ENCODE measurements around the gene EPB41.

EPB41 gene

DNA sequence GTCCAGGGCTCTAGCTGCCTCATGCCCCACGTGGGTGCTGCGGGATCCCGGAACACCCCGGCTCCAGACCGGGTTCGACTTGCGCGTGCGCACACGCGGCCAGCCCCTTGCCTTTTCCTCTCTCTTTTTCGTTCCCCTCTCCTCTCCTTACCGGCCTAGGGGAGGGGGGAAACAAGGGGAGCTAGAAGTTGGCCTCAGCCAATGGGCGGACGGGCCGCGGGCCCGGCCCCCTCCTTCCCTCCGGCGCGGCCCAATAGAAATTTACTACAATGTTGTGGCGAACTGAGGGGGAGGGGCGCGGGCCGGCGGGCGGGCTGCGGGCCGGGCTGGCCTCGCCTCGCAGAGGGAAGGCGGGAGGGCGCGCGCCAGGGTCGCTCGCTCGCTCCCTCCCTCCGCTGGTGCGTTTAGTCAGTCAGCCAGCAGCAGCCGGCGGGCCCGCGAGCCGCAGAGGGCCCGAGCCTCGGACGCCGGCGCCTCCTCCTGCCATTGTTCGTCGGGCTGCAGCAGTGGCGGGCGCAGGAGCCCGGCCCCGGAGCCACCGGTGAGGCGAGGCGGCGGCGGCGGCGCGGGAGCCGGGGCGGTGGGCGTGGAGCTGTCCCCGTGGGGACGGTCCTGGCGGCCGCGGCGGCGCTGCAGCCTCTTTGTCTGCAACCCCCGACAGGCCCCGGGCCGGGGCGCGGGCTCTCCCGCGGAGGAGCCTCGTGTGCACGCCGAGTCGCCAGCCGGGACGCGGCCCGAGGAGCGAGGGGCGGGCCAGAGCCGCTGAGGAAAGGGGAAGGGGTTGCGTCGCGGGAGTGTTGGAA is at the start of gene EPB41 (continued):
- TF ChIP-seq ZIC2 (tag by site-specific recombination; IDR thresholded peaks at IDR 0.05) (no peak), ZNF350 (tag by site-specific recombination; IDR thresholded peaks at IDR 0.05) (no peak), ZBTB17 (tag by site-specific recombination; IDR thresholded peaks at IDR 0.05) (peak; percentile 4), BCL11B (tag by site-specific recombination; IDR thresholded peaks at IDR 0.05; ENCODE audit: low read depth) (no peak), ZNF549 (tag by site-specific recombination; IDR thresholded peaks at IDR 0.05) (no peak), ZNF747 (tag by site-specific recombination; IDR thresholded peaks at IDR 0.05) (no peak), ZNF404 (tag by site-specific recombination; IDR thresholded peaks at IDR 0.05) (no peak), ZNF561 (tag by site-specific recombination; IDR thresholded peaks at IDR 0.05; ENCODE audit: borderline replicate concordance) (peak; percentile 75; the same call in 1 of the 2 replicates), ZNF184 (tag by site-specific recombination; IDR thresholded peaks at IDR 0.05) (0 out of 2 replicates have a peak, but pooled peaks have one; percentile 15), TCF7L2 (IDR thresholded peaks at IDR 0.05; ENCODE audit: borderline replicate concordance, low read depth, low read length) (no peak), ZNF175 (tag by site-specific recombination; IDR thresholded peaks at IDR 0.05) (no peak), ZNF600 (tag by site-specific recombination; IDR thresholded peaks at IDR 0.05) (peak; percentile 77), MEIS1 (CRISPR knock-in tag; IDR thresholded peaks at IDR 0.05; ENCODE audit: borderline replicate concordance) (no peak), SP7 (tag by site-specific recombination; IDR thresholded peaks at IDR 0.05) (no peak), ZNF654 (tag by site-specific recombination; IDR thresholded peaks at IDR 0.05; ENCODE audit: low read depth) (no peak), ZNF37A (tag by site-specific recombination; IDR thresholded peaks at IDR 0.05) (peak; percentile 79), ZEB2 (tag by site-specific recombination; IDR thresholded peaks at IDR 0.05) (0 out of 2 replicates have a peak, but pooled peaks have one; percentile 14), ZBTB1 (tag by site-specific recombination; IDR thresholded peaks at IDR 0.05) (no peak), ZNF416 (tag by site-specific recombination; IDR thresholded peaks at IDR 0.05) (no peak), ZFP37 (tag by site-specific recombination; IDR thresholded peaks at IDR 0.05) (no peak), ZNF473 (tag by site-specific recombination; IDR thresholded peaks at IDR 0.05) (no peak), ZNF560 (tag by site-specific recombination; IDR thresholded peaks at IDR 0.05; ENCODE audit: borderline replicate concordance) (no peak), ZNF292 (tag by site-specific recombination; IDR thresholded peaks at IDR 0.05; ENCODE audit: borderline replicate concordance, low read depth) (no peak), ZNF837 (tag by site-specific recombination; IDR thresholded peaks at IDR 0.05) (no peak), GLIS2 (tag by site-specific recombination; IDR thresholded peaks at IDR 0.05) (peak; percentile 43; the same call in 1 of the 2 replicates), ZNF677 (tag by site-specific recombination; IDR thresholded peaks at IDR 0.05) (peak; percentile 70), ZNF530 (tag by site-specific recombination; IDR thresholded peaks at IDR 0.05; ENCODE audit: low read depth) (no peak), ZNF423 (tag by site-specific recombination; IDR thresholded peaks at IDR 0.05) (no peak), ZNF626 (tag by site-specific recombination; IDR thresholded peaks at IDR 0.05) (no peak)
- TF ChIP-seq, protein P1, sequence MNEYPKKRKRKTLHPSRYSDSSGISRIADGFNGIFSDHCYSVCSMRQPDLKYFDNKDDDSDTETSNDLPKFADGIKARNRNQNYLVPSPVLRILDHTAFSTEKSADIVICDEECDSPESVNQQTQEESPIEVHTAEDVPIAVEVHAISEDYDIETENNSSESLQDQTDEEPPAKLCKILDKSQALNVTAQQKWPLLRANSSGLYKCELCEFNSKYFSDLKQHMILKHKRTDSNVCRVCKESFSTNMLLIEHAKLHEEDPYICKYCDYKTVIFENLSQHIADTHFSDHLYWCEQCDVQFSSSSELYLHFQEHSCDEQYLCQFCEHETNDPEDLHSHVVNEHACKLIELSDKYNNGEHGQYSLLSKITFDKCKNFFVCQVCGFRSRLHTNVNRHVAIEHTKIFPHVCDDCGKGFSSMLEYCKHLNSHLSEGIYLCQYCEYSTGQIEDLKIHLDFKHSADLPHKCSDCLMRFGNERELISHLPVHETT (tag by site-specific recombination; IDR thresholded peaks at IDR 0.05) = no peak
- TF ChIP-seq, protein P2, sequence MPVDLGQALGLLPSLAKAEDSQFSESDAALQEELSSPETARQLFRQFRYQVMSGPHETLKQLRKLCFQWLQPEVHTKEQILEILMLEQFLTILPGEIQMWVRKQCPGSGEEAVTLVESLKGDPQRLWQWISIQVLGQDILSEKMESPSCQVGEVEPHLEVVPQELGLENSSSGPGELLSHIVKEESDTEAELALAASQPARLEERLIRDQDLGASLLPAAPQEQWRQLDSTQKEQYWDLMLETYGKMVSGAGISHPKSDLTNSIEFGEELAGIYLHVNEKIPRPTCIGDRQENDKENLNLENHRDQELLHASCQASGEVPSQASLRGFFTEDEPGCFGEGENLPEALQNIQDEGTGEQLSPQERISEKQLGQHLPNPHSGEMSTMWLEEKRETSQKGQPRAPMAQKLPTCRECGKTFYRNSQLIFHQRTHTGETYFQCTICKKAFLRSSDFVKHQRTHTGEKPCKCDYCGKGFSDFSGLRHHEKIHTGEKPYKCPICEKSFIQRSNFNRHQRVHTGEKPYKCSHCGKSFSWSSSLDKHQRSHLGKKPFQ (tag by site-specific recombination; IDR thresholded peaks at IDR 0.05) = no peak
- TF ChIP-seq, protein P3, sequence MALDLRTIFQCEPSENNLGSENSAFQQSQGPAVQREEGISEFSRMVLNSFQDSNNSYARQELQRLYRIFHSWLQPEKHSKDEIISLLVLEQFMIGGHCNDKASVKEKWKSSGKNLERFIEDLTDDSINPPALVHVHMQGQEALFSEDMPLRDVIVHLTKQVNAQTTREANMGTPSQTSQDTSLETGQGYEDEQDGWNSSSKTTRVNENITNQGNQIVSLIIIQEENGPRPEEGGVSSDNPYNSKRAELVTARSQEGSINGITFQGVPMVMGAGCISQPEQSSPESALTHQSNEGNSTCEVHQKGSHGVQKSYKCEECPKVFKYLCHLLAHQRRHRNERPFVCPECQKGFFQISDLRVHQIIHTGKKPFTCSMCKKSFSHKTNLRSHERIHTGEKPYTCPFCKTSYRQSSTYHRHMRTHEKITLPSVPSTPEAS (tag by site-specific recombination; IDR thresholded peaks at IDR 0.05) = no peak
- TF ChIP-seq, protein P4, sequence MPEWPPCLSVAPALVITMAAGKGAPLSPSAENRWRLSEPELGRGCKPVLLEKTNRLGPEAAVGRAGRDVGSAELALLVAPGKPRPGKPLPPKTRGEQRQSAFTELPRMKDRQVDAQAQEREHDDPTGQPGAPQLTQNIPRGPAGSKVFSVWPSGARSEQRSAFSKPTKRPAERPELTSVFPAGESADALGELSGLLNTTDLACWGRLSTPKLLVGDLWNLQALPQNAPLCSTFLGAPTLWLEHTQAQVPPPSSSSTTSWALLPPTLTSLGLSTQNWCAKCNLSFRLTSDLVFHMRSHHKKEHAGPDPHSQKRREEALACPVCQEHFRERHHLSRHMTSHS (tag by site-specific recombination; IDR thresholded peaks at IDR 0.05) = no peak
- TF ChIP-seq, protein P5, sequence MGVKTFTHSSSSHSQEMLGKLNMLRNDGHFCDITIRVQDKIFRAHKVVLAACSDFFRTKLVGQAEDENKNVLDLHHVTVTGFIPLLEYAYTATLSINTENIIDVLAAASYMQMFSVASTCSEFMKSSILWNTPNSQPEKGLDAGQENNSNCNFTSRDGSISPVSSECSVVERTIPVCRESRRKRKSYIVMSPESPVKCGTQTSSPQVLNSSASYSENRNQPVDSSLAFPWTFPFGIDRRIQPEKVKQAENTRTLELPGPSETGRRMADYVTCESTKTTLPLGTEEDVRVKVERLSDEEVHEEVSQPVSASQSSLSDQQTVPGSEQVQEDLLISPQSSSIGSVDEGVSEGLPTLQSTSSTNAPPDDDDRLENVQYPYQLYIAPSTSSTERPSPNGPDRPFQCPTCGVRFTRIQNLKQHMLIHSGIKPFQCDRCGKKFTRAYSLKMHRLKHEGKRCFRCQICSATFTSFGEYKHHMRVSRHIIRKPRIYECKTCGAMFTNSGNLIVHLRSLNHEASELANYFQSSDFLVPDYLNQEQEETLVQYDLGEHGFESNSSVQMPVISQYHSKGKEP (tag by site-specific recombination; IDR thresholded peaks at IDR 0.05) = no peak; the same call in 1 of the 2 replicates
